HG03565 (cell line): ENCODE measurements around the gene MYRF.

ENCODE experiments used
- ATAC-seq: cut with Tn5 transposase; IDR thresholded peaks from one replicate; pipeline ENCODE4 v1.9.1; 2021; ENCODE audit warnings: mild to moderate bottlenecking, moderate library complexity; ENCODE audit not compliant: unreplicated experiment

The MYRF gene

GRCh38 chr11:61752117-61752924, at the start of gene MYRF:
Gene MYRF, plus strand, starts transcription at chr11:61752636. Its CDS starts 109 bp downstream, at chr11:61752745.
- no peak for ATAC-seq

GRCh38 chr11:61702701-61703312, 49.6 kb upstream of the MYRF start:
- no peak for ATAC-seq

- ATAC-seq, result no peak
These were observed 47.6 kb upstream of the MYRF start for GRCh38 chr11:61704838-61705237.

GRCh38 chr11:61706452-61707400, 45.7 kb upstream of the MYRF start:
- no peak for ATAC-seq

- ATAC-seq, result no peak
These were observed 44.9 kb upstream of the MYRF start for GRCh38 chr11:61707574-61707973.

GRCh38 chr11:61709110-61709509, 43.3 kb upstream of the MYRF start:
- no peak for ATAC-seq

GRCh38 chr11:61709572-61709971, 42.9 kb upstream of the MYRF start:
- ATAC-seq, result no peak

- ATAC-seq, result no peak
These were observed 42.4 kb upstream of the MYRF start for GRCh38 chr11:61710019-61710418.

GRCh38 chr11:61711037-61711436, 41.4 kb upstream of the MYRF start:
- ATAC-seq, result no peak

GRCh38 chr11:61711498-61711897, 40.9 kb upstream of the MYRF start:
- ATAC-seq, result no peak

GRCh38 chr11:61712314-61712713, 40.1 kb upstream of the MYRF start:
- ATAC-seq, result no peak

- ATAC-seq, result no peak
These were observed 39.6 kb upstream of the MYRF start for GRCh38 chr11:61712846-61713245.

GRCh38 chr11:61713464-61713863, 39.0 kb upstream of the MYRF start:
- no peak for ATAC-seq

GRCh38 chr11:61713906-61714305, 38.5 kb upstream of the MYRF start:
- ATAC-seq, result no peak

- ATAC-seq, result no peak
These were observed 38.1 kb upstream of the MYRF start for GRCh38 chr11:61714316-61714715.

- no peak for ATAC-seq
These were observed 37.5 kb upstream of the MYRF start for GRCh38 chr11:61714916-61715315.

GRCh38 chr11:61715867-61716266, 36.6 kb upstream of the MYRF start:
- ATAC-seq, result no peak

- no peak for ATAC-seq
These were observed 35.8 kb upstream of the MYRF start for GRCh38 chr11:61716478-61717285.

- no peak for ATAC-seq
These were observed 35.0 kb upstream of the MYRF start for GRCh38 chr11:61717286-61718033.

- ATAC-seq, result no peak
These were observed 34.3 kb upstream of the MYRF start for GRCh38 chr11:61718046-61718531.
